PFSK-1 (cell line): ENCODE results near the gene NACC1.

Experiments used
- POLR2AphosphoS5 ChIP-seq: IDR thresholded peaks from 2 replicates; pipeline ENCODE4 v1.6.1; 2012; ENCODE audit warnings: low read depth, mild to moderate bottlenecking, control low read depth, low read length, moderate library complexity
- SIN3A ChIP-seq: IDR thresholded peaks from 2 replicates; pipeline ENCODE4 v1.6.1; 2012; ENCODE audit warnings: mild to moderate bottlenecking, low read length, moderate library complexity, borderline replicate concordance; ENCODE audit not compliant: insufficient read depth
- TAF1 ChIP-seq: IDR thresholded peaks from 2 replicates; pipeline ENCODE4 v1.6.1; 2012; ENCODE audit warnings: low read length, control low read depth, borderline replicate concordance; ENCODE audit not compliant: insufficient read depth
- TF ChIP-seq, protein P1 (sequence below), 2 experiments: IDR thresholded peaks; 2 replicates each; pipeline versions ENCODE4 v1.6.1 to v1.8.0; 2011 to 2012; ENCODE audit warnings: low read depth in 2 of 2, low read length in 2 of 2, control low read depth in 1 of 2, inconsistent platforms in 1 of 2, mild to moderate bottlenecking in 1 of 2, moderate library complexity in 1 of 2; ENCODE audit not compliant: insufficient read depth in 1 of 2

DNA sequence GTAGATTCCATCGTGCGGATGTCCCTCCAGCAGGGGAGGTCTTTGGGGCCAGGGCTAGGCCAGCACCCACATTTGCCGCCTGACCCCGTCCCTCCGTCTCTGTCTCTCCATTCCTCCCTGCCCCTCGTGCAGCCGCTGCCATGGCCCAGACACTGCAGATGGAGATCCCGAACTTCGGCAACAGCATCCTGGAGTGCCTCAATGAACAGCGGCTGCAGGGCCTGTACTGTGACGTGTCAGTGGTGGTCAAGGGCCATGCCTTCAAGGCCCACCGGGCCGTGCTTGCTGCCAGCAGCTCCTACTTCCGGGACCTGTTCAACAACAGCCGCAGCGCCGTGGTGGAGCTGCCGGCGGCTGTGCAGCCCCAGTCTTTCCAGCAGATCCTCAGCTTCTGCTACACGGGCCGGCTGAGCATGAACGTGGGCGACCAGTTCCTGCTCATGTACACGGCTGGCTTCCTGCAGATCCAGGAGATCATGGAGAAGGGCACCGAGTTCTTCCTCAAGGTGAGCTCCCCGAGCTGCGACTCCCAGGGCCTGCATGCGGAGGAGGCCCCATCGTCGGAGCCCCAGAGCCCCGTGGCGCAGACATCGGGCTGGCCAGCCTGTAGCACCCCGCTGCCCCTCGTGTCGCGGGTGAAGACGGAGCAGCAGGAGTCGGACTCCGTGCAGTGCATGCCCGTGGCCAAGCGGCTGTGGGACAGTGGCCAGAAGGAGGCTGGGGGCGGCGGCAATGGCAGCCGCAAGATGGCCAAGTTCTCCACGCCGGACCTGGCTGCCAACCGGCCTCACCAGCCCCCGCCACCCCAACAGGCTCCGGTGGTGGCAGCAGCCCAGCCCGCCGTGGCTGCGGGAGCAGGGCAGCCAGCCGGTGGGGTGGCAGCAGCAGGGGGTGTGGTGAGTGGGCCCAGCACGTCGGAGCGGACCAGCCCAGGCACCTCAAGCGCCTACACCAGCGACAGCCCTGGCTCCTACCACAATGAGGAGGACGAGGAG is 17.3 kb downstream of the NACC1 start:
- TF ChIP-seq POLR2AphosphoS5 (no peak), TAF1 (no peak), SIN3A (no peak)
- TF ChIP-seq, protein P1, sequence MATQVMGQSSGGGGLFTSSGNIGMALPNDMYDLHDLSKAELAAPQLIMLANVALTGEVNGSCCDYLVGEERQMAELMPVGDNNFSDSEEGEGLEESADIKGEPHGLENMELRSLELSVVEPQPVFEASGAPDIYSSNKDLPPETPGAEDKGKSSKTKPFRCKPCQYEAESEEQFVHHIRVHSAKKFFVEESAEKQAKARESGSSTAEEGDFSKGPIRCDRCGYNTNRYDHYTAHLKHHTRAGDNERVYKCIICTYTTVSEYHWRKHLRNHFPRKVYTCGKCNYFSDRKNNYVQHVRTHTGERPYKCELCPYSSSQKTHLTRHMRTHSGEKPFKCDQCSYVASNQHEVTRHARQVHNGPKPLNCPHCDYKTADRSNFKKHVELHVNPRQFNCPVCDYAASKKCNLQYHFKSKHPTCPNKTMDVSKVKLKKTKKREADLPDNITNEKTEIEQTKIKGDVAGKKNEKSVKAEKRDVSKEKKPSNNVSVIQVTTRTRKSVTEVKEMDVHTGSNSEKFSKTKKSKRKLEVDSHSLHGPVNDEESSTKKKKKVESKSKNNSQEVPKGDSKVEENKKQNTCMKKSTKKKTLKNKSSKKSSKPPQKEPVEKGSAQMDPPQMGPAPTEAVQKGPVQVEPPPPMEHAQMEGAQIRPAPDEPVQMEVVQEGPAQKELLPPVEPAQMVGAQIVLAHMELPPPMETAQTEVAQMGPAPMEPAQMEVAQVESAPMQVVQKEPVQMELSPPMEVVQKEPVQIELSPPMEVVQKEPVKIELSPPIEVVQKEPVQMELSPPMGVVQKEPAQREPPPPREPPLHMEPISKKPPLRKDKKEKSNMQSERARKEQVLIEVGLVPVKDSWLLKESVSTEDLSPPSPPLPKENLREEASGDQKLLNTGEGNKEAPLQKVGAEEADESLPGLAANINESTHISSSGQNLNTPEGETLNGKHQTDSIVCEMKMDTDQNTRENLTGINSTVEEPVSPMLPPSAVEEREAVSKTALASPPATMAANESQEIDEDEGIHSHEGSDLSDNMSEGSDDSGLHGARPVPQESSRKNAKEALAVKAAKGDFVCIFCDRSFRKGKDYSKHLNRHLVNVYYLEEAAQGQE (IDR thresholded peaks at IDR 0.05; ENCODE audit: insufficient read depth in 1 of 2, low read depth in 2 of 2, low read length in 2 of 2) = no peak
